MCF 10A (cell line): ENCODE data around the gene DGKG. TPM values are rescaled to one million over a fixed set of nuclear protein-coding genes. Genes with fewer than 3 reads are reported as not detected.

ENCODE experiments used
- BruUV-seq: library from RNA; stranded (reverse); fragments of 400-500 nt; replicated peaks from 2 replicates; lab custom pipeline; 2021; lab: Mats Ljungman, UMichigan
- CTCF ChIA-PET: fragments of 300-600 bp; sonication (Branson Sonifier 250); formaldehyde crosslinking; extraction: SDS; loops from one replicate; lab custom pipeline; 2021; ENCODE audit warnings: antibody characterized with exemption, inconsistent platforms; lab: Yijun Ruan, JAX
- POLR2A ChIA-PET: fragments of 300-600, 350-650 bp; sonication (Branson Sonifier 250); formaldehyde crosslinking; extraction: SDS; loops from one replicate; lab custom pipeline; 2020; ENCODE audit warnings: antibody characterized with exemption, inconsistent platforms; lab: Yijun Ruan, JAX
- DNase-seq: peaks from one replicate; pipeline ENCODE4 v3.0.0-alpha.2; 2018; ENCODE audit not compliant: unreplicated experiment
- H3K27ac Mint-ChIP-seq: one replicate; pipeline ENCODE4 v1.8.0; 2022; ENCODE audit warnings: mild to moderate bottlenecking, low read depth, mixed read lengths; ENCODE audit not compliant: unreplicated experiment
- H3K27me3 Mint-ChIP-seq: one replicate; pipeline ENCODE4 v1.8.0; 2022; ENCODE audit warnings: mixed read lengths; ENCODE audit not compliant: insufficient read depth, unreplicated experiment
- H3K36me3 Mint-ChIP-seq: one replicate; pipeline ENCODE4 v1.8.0; 2022; ENCODE audit warnings: mild to moderate bottlenecking, moderate library complexity, mixed read lengths; ENCODE audit not compliant: insufficient read depth, unreplicated experiment
- H3K4me1 Mint-ChIP-seq: one replicate; pipeline ENCODE4 v1.8.0; 2022; ENCODE audit warnings: mixed read lengths; ENCODE audit not compliant: insufficient read depth, unreplicated experiment
- H3K4me3 Mint-ChIP-seq: one replicate; pipeline ENCODE4 v1.8.0; 2022; ENCODE audit warnings: mild to moderate bottlenecking, moderate library complexity, mixed read lengths; ENCODE audit not compliant: unreplicated experiment
- H3K9me3 Mint-ChIP-seq: one replicate; pipeline ENCODE4 v1.8.0; 2022; ENCODE audit warnings: mixed read lengths; ENCODE audit not compliant: unreplicated experiment
- intact Hi-C: fragments of 100-400 bp; cut with micrococcal nuclease; formaldehyde crosslinking; loops from 2 replicates; pipeline ENCODE4 v1.14.1; 2022
- total RNA-seq: library from RNA; stranded (reverse); gene quantifications from 2 replicates; pipeline ENCODE4 v1.2.3, GENCODE V29; 2022
- TF ChIP-seq, protein P1 (sequence below): fragments of 200-600 bp; IDR thresholded peaks from one replicate; pipeline ENCODE4 v1.8.0; 2022; ENCODE audit warnings: antibody characterized with exemption, mild to moderate bottlenecking; ENCODE audit not compliant: unreplicated experiment

DGKG gene
- total RNA-seq, 1 experiment from 2014 or later: not detected

DNA sequence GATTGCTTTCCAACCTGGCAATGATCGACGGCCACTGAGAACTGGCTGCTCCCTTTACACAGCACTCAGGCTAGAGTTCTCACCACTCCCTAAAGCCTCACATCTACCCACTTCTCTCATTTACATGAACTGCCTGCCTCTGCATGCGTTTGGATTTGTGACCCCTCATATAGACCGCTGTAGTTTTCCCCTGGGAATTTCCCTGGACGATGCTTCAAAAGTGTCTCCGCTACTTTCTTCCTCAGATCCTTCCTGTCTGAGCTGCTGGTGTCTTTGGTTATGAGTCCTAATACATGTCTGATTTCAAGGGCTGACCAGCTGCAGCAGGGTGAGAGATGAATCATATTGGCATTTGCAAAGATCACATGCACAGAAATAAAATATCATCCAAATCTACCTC, 136.4 kb downstream of the DGKG start:
- no peaks in the 10 kb centered on the region for H3K9me3 Mint-ChIP-seq
- H3K27me3 Mint-ChIP-seq: peaks cover 65% of the 10 kb centered on the region
- no peak overlapping the region for H3K27ac Mint-ChIP-seq
- no peak for DNase-seq
- intact Hi-C loops: no loop called here
- ChIA-PET POLR2A (interaction anchor here (0.7 kb wide), 1 partner anchor 87 kb away, joined by 3 read pairs; no protein-coding TSS in a partner anchor), CTCF (interaction anchor here (0.6 to 1.0 kb wide), 2 partner anchors 30 to 275 kb away, joined by 3 read pairs; no protein-coding TSS in a partner anchor)
- H3K4me3 Mint-ChIP-seq: no peak overlapping the region
- TF ChIP-seq, protein P1, sequence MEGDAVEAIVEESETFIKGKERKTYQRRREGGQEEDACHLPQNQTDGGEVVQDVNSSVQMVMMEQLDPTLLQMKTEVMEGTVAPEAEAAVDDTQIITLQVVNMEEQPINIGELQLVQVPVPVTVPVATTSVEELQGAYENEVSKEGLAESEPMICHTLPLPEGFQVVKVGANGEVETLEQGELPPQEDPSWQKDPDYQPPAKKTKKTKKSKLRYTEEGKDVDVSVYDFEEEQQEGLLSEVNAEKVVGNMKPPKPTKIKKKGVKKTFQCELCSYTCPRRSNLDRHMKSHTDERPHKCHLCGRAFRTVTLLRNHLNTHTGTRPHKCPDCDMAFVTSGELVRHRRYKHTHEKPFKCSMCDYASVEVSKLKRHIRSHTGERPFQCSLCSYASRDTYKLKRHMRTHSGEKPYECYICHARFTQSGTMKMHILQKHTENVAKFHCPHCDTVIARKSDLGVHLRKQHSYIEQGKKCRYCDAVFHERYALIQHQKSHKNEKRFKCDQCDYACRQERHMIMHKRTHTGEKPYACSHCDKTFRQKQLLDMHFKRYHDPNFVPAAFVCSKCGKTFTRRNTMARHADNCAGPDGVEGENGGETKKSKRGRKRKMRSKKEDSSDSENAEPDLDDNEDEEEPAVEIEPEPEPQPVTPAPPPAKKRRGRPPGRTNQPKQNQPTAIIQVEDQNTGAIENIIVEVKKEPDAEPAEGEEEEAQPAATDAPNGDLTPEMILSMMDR: no peak
- H3K36me3 Mint-ChIP-seq: no peaks in the 10 kb centered on the region
- BruUV-seq: no TSS peak
- no peaks in the 10 kb centered on the region for H3K4me1 Mint-ChIP-seq

DNA sequence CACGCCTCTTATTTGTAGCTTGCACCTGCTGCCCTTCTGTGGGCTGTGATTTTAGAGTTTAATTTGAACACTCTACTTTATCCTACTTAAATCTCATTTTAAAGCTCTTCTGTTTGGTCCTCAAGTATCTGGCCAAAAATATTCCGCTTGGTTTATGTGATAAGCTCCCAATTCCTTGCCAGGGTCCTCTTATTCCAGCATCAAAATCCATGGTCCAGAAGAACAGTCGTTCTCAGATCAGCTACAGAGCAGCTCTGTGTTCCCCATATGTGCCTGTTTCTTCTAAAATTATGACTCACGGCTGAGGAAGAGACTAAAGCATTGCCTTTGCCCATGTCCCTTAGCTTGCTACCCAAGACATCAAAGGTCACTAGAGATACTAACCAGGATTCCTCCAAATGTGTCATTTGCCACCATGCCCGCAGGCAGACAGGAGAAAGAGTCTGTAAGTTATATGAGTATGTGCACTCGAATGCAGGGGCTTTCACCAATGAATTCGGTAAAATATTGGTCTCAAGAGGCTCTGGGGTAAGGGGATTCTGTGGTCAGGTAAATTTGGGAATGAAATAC, 137.9 kb downstream of the DGKG start:
- no TSS peak for BruUV-seq
- intact Hi-C loops: no loop called here
- no peak overlapping the region for H3K27ac Mint-ChIP-seq

DNA sequence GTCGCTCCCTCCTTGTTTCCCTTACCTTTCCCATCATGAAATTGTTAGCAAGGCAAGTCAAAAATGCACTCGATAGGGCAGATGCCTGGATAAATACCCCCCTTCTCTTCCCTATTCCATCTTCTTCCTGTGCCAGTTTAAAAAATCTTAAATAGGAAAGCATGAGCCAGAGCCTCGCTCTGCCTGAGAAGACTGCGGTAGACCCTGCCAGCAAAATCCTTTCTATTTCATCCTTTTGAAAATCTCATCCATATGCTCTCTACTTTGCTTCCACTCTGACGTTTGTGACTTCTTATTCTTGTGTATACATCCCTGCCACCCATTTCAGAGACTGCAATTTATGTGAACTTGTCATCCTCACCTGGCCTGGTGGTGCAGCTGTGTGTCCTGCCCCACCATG, 138.6 kb downstream of the DGKG start:
- Mint-ChIP-seq H3K27ac (no peak overlapping the region), H3K4me1 (no peaks in the 10 kb centered on the region), H3K36me3 (no peaks in the 10 kb centered on the region), H3K27me3 (peaks cover 45% of the 10 kb centered on the region), H3K4me3 (no peak overlapping the region), H3K9me3 (no peaks in the 10 kb centered on the region)
- BruUV-seq: no TSS peak
- TF ChIP-seq, protein P1: no peak
- no peak for DNase-seq
- ChIA-PET POLR2A (no interaction called here), CTCF (interaction anchor here (0.5 kb wide), 1 partner anchor 19 kb away, joined by 3 read pairs; no protein-coding TSS in a partner anchor)
- intact Hi-C loops: no loop called here

More for the DNA sequence above, 137.9 kb downstream of the DGKG start:
- ChIA-PET CTCF (interaction anchor here (0.5 to 0.9 kb wide), 3 partner anchors 18 to 269 kb away, joined by 3 to 4 read pairs (median 3); no protein-coding TSS in a partner anchor), POLR2A (no interaction called here)
- no peak for DNase-seq
- H3K36me3 Mint-ChIP-seq: no peaks in the 10 kb centered on the region
- H3K4me3 Mint-ChIP-seq: no peak overlapping the region
- TF ChIP-seq, protein P1: no peak
- no peaks in the 10 kb centered on the region for H3K9me3 Mint-ChIP-seq
- H3K27me3 Mint-ChIP-seq: peaks cover 52% of the 10 kb centered on the region
- H3K4me1 Mint-ChIP-seq: no peaks in the 10 kb centered on the region

- TF ChIP-seq, protein P1: no peak
- Mint-ChIP-seq H3K27ac (no peak overlapping the region), H3K9me3 (no peaks in the 10 kb centered on the region), H3K4me3 (no peak overlapping the region), H3K4me1 (no peaks in the 10 kb centered on the region), H3K36me3 (no peaks in the 10 kb centered on the region), H3K27me3 (peaks cover 34% of the 10 kb centered on the region)
- no TSS peak for BruUV-seq
- CTCF ChIA-PET: no interaction called here
- intact Hi-C loops: no loop called here
- no peak for DNase-seq
- POLR2A ChIA-PET: no interaction called here
Observed at GRCh38 chr3:186221760-186222378, 140.2 kb downstream of the DGKG start.
